GM12892 (cell line): ENCODE results near the gene ARRDC2.
"Not testable (repeated sequence)": the region's sequence is repeated elsewhere in the genome, so short reads cannot be mapped to it uniquely, and the experiment has no call there.

Experiments used
- POLR2A ChIP-seq: IDR thresholded peaks from 2 replicates; pipeline ENCODE4 v1.6.1; 2011; ENCODE audit warnings: low read depth, low read length, control low read depth
- POLR2AphosphoS5 ChIP-seq: IDR thresholded peaks from 2 replicates; pipeline ENCODE4 v1.6.1; 2011; ENCODE audit warnings: low read depth, low read length, control low read depth
- TAF1 ChIP-seq: IDR thresholded peaks from 2 replicates; pipeline ENCODE4 v1.6.1; 2011; ENCODE audit warnings: low read depth, mild to moderate bottlenecking, control low read depth, low read length, borderline replicate concordance

DNA sequence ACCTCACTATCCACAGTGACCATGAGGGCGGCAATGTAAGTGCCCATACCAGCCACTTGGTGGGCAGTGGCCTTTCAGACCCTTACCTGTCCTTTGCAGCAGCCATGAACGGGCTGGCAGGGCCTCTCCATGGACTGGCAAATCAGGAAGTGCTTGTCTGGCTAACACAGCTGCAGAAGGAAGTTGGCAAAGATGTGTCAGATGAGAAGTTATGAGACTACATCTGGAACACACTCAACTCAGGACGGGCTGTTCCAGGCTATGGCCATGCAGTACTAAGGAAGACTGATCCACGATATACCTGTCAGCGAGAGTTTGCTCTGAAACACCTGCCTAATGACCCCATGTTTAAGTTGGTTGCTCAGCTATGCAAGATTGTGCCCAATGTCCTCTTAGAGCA is 23.4 kb downstream of the ARRDC2 start:
- TF ChIP-seq POLR2AphosphoS5, TAF1, POLR2A: not testable (repeated sequence)
